ENCODE measurements around the gene RPS18.
"Not testable (repeated sequence)": the region's sequence is repeated elsewhere in the genome, so short reads cannot be mapped to it uniquely, and the experiment has no call there.

The RPS18 gene

GRCh38 chr6:33273129-33273923, 1.5 kb downstream of the RPS18 start:
- H3K27me3 ChIP-seq (ENCODE audit: control insufficient read depth in 1 of 2, insufficient read depth in 2 of 2, low read length in 2 of 2), result no peaks in the 10 kb centered on the region
- peak overlapping the region; percentile 41 for H3K9ac ChIP-seq (ENCODE audit: low read length)
- H3K4me3 ChIP-seq (ENCODE audit: low read depth in 1 of 2, low read length in 2 of 2), result peak overlapping the region in 1 of 2 donors; percentile 98
- no peaks in the 10 kb centered on the region for H3K9me3 ChIP-seq (ENCODE audit: low read length)
- H3K4me1 ChIP-seq (ENCODE audit: insufficient read depth, low read length), result peaks cover 48% of the 10 kb centered on the region
- peaks cover 47% of the 10 kb centered on the region for H3K36me3 ChIP-seq (ENCODE audit: insufficient read depth, low read length)
- peak overlapping the region; percentile 97 for H3K27ac ChIP-seq (ENCODE audit: low read depth, low read length)

GRCh38 chr6:33273924-33274902, 2.3 kb downstream of the RPS18 start:
- Histone ChIP-seq H3K36me3 (ENCODE audit: insufficient read depth, low read length) (peaks cover 38% of the 10 kb centered on the region), H3K27me3 (ENCODE audit: control insufficient read depth in 1 of 2, insufficient read depth in 2 of 2, low read length in 2 of 2) (no peaks in the 10 kb centered on the region), H3K9ac (ENCODE audit: low read length) (no peak overlapping the region), H3K4me1 (ENCODE audit: insufficient read depth, low read length) (peaks cover 48% of the 10 kb centered on the region), H3K4me3 (ENCODE audit: low read depth in 1 of 2, low read length in 2 of 2) (no peak overlapping the region), H3K27ac (ENCODE audit: low read depth, low read length) (no peak overlapping the region), H3K9me3 (ENCODE audit: low read length) (no peaks in the 10 kb centered on the region)

GRCh38 chr6:33275795-33276580, 4.1 kb downstream of the RPS18 start:
- Histone ChIP-seq H3K9ac (ENCODE audit: low read length) (peak overlapping the region; percentile 45), H3K36me3 (ENCODE audit: insufficient read depth, low read length) (peaks cover 41% of the 10 kb centered on the region), H3K4me3 (ENCODE audit: low read depth in 1 of 2, low read length in 2 of 2) (peak overlapping the region; percentile 57 to 69), H3K4me1 (ENCODE audit: insufficient read depth, low read length) (peaks cover 48% of the 10 kb centered on the region)
- not testable (repeated sequence) for H3K9me3 ChIP-seq (ENCODE audit: low read length); H3K27ac ChIP-seq (ENCODE audit: low read depth, low read length); H3K27me3 ChIP-seq (ENCODE audit: control insufficient read depth in 1 of 2, insufficient read depth in 2 of 2, low read length in 2 of 2)

GRCh38 chr6:33276581-33276863, 4.6 kb downstream of the RPS18 start:
- Histone ChIP-seq H3K27me3 (ENCODE audit: control insufficient read depth in 1 of 2, insufficient read depth in 2 of 2, low read length in 2 of 2) (no peaks in the 10 kb centered on the region), H3K36me3 (ENCODE audit: insufficient read depth, low read length) (peaks cover 41% of the 10 kb centered on the region), H3K9me3 (ENCODE audit: low read length) (no peaks in the 10 kb centered on the region), H3K4me1 (ENCODE audit: insufficient read depth, low read length) (peaks cover 48% of the 10 kb centered on the region), H3K9ac (ENCODE audit: low read length) (peak overlapping the region; percentile 45), H3K27ac (ENCODE audit: low read depth, low read length) (peak overlapping the region; percentile 96), H3K4me3 (ENCODE audit: low read depth in 1 of 2, low read length in 2 of 2) (peak overlapping the region; percentile 57 to 69)

GRCh38 chr6:33276864-33277662, 5.2 kb downstream of the RPS18 start, which contains the start of gene B3GALT4:
B3GALT4 (plus strand) TSS chr6:33277123; CDS start chr6:33277420, 297 bp downstream.
- Histone ChIP-seq H3K9ac (ENCODE audit: low read length) (peak within 1 kb of the TSS; percentile 45), H3K27me3 (ENCODE audit: control insufficient read depth in 1 of 2, insufficient read depth in 2 of 2, low read length in 2 of 2) (no peaks in the 10 kb centered on the region), H3K27ac (ENCODE audit: low read depth, low read length) (peak within 1 kb of the TSS; percentile 96), H3K9me3 (ENCODE audit: low read length) (no peaks in the 10 kb centered on the region), H3K4me3 (ENCODE audit: low read depth in 1 of 2, low read length in 2 of 2) (peak within 1 kb of the TSS; percentile 57 to 69), H3K36me3 (ENCODE audit: insufficient read depth, low read length) (peaks cover 44% of the 10 kb centered on the region), H3K4me1 (ENCODE audit: insufficient read depth, low read length) (peaks cover 48% of the 10 kb centered on the region)

GRCh38 chr6:33277663-33278391, 6.0 kb downstream of the RPS18 start:
- H3K4me3 ChIP-seq (ENCODE audit: low read depth in 1 of 2, low read length in 2 of 2), result peak overlapping the region; percentile 57 to 69
- peaks cover 50% of the 10 kb centered on the region for H3K36me3 ChIP-seq (ENCODE audit: insufficient read depth, low read length)
- H3K9ac ChIP-seq (ENCODE audit: low read length), result peak overlapping the region; percentile 29
- H3K27ac ChIP-seq (ENCODE audit: low read depth, low read length), result peak overlapping the region; percentile 96
- H3K27me3 ChIP-seq (ENCODE audit: control insufficient read depth in 1 of 2, insufficient read depth in 2 of 2, low read length in 2 of 2), result no peaks in the 10 kb centered on the region
- no peaks in the 10 kb centered on the region for H3K9me3 ChIP-seq (ENCODE audit: low read length)
- peaks cover 42% of the 10 kb centered on the region for H3K4me1 ChIP-seq (ENCODE audit: insufficient read depth, low read length)

GRCh38 chr6:33278392-33278741, 6.5 kb downstream of the RPS18 start:
- Histone ChIP-seq H3K9ac (ENCODE audit: low read length) (no peak overlapping the region), H3K27me3 (ENCODE audit: control insufficient read depth in 1 of 2, insufficient read depth in 2 of 2, low read length in 2 of 2) (no peaks in the 10 kb centered on the region), H3K36me3 (ENCODE audit: insufficient read depth, low read length) (peaks cover 45% of the 10 kb centered on the region), H3K27ac (ENCODE audit: low read depth, low read length) (peak overlapping the region; percentile 96), H3K4me1 (ENCODE audit: insufficient read depth, low read length) (peaks cover 37% of the 10 kb centered on the region), H3K4me3 (ENCODE audit: low read depth in 1 of 2, low read length in 2 of 2) (peak overlapping the region in 1 of 2 donors; percentile 57), H3K9me3 (ENCODE audit: low read length) (no peaks in the 10 kb centered on the region)

- Histone ChIP-seq H3K9me3 (ENCODE audit: low read length) (no peaks in the 10 kb centered on the region), H3K9ac (ENCODE audit: low read length) (no peak overlapping the region), H3K27me3 (ENCODE audit: control insufficient read depth in 1 of 2, insufficient read depth in 2 of 2, low read length in 2 of 2) (no peaks in the 10 kb centered on the region), H3K4me3 (ENCODE audit: low read depth in 1 of 2, low read length in 2 of 2) (no peak overlapping the region), H3K4me1 (ENCODE audit: insufficient read depth, low read length) (peaks cover 34% of the 10 kb centered on the region), H3K27ac (ENCODE audit: low read depth, low read length) (no peak overlapping the region), H3K36me3 (ENCODE audit: insufficient read depth, low read length) (peaks cover 47% of the 10 kb centered on the region)
These were observed 6.9 kb downstream of the RPS18 start for GRCh38 chr6:33278810-33279209.

- Histone ChIP-seq H3K4me3 (ENCODE audit: low read depth in 1 of 2, low read length in 2 of 2) (no peak overlapping the region), H3K9me3 (ENCODE audit: low read length) (no peaks in the 10 kb centered on the region), H3K9ac (ENCODE audit: low read length) (no peak overlapping the region), H3K27me3 (ENCODE audit: control insufficient read depth in 1 of 2, insufficient read depth in 2 of 2, low read length in 2 of 2) (no peaks in the 10 kb centered on the region), H3K4me1 (ENCODE audit: insufficient read depth, low read length) (peaks cover 29% of the 10 kb centered on the region), H3K27ac (ENCODE audit: low read depth, low read length) (no peak overlapping the region), H3K36me3 (ENCODE audit: insufficient read depth, low read length) (peaks cover 50% of the 10 kb centered on the region)
These were observed 7.4 kb downstream of the RPS18 start for GRCh38 chr6:33279257-33279695.

- Histone ChIP-seq H3K27ac (ENCODE audit: low read depth, low read length) (no peak overlapping the region), H3K27me3 (ENCODE audit: control insufficient read depth in 1 of 2, insufficient read depth in 2 of 2, low read length in 2 of 2) (no peaks in the 10 kb centered on the region), H3K9me3 (ENCODE audit: low read length) (no peaks in the 10 kb centered on the region), H3K4me3 (ENCODE audit: low read depth in 1 of 2, low read length in 2 of 2) (no peak overlapping the region), H3K4me1 (ENCODE audit: insufficient read depth, low read length) (peaks cover 22% of the 10 kb centered on the region), H3K36me3 (ENCODE audit: insufficient read depth, low read length) (peaks cover 48% of the 10 kb centered on the region), H3K9ac (ENCODE audit: low read length) (no peak overlapping the region)
These were observed 8.2 kb downstream of the RPS18 start for GRCh38 chr6:33279971-33280511.
